Brain microvascular endothelial cell (primary cell): ENCODE data around the gene JAKMIP3.
A peak's percentile ranks its signal among the peaks of the same experiment; 100 is the strongest.

Experiments used
- DNase-seq: peaks from one replicate; pipeline ENCODE4 v3.0.0-alpha.2; 2020
- H3K27ac ChIP-seq: fragments of 250-450 bp; sonication (Bioruptor Pico); 2 replicates; pipeline ENCODE4 v1.5.1; 2020; ENCODE audit warnings: mild to moderate bottlenecking, moderate library complexity
- H3K27me3 ChIP-seq: fragments of 250-450 bp; sonication (Bioruptor Pico); replicated peaks from 2 replicates; pipeline ENCODE4 v1.5.1; 2020; ENCODE audit warnings: mild to moderate bottlenecking
- H3K36me3 ChIP-seq: fragments of 250-450 bp; sonication (Bioruptor Pico); replicated peaks from 2 replicates; pipeline ENCODE4 v1.5.1; 2020; ENCODE audit warnings: mild to moderate bottlenecking
- H3K4me3 ChIP-seq: 2 replicates; pipeline ENCODE4 v1.5.1; 2011; ENCODE audit warnings: low read depth, mild to moderate bottlenecking, control low read depth, low read length, moderate library complexity
- in situ Hi-C: cut with HindIII; loops from 2 replicates; pipeline ENCODE4 v1.10.0; 2017; ENCODE audit warnings: low sequenced_read_pairs, low pct_ligation_motif_present
- TF ChIP-seq, protein P1 (sequence below): IDR thresholded peaks from 2 replicates; pipeline ENCODE4 v1.5.1; 2011; ENCODE audit warnings: low read depth, mild to moderate bottlenecking, moderate library complexity, low read length, control low read depth, inconsistent platforms; ENCODE audit errors: missing control alignments

JAKMIP3 gene

DNA sequence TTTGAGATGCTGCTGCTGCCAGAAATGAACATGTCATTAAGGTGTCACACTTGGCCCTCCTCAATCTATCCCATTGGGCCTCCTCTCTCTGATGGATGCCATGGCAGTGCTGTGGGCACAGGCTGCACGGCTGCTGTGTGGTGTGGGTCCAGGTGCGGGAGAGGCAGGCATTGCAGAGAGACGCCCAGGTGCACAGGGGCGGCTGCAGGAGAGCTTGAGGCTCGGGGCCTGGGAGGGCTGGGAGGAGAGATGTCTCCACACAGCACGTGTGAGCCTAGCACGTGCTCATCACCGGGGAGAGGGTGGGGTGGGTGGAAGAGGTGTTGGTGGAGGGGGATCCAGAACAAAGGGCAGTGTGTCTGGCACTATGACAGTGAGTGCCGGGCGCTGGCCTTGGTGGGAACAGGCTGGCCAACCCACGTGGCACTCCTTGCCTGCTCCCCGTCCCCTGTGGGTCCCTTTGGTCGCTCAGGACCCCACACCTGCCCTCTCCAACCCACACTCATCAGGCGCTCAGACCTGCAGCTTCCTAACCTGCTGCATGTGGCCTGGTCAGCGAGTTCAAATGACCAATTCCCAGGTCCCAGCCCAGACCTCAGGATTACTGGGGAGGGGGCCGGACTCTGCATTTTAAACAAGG lies 44.1 kb upstream of the JAKMIP3 start:
- in situ Hi-C loops: no loop called here
- Histone ChIP-seq H3K27me3 (peaks cover 3% of the 10 kb centered on the region), H3K36me3 (no peaks in the 10 kb centered on the region), H3K27ac (no peak overlapping the region), H3K4me3 (no peak overlapping the region)
- no peak for DNase-seq
- TF ChIP-seq, protein P1, sequence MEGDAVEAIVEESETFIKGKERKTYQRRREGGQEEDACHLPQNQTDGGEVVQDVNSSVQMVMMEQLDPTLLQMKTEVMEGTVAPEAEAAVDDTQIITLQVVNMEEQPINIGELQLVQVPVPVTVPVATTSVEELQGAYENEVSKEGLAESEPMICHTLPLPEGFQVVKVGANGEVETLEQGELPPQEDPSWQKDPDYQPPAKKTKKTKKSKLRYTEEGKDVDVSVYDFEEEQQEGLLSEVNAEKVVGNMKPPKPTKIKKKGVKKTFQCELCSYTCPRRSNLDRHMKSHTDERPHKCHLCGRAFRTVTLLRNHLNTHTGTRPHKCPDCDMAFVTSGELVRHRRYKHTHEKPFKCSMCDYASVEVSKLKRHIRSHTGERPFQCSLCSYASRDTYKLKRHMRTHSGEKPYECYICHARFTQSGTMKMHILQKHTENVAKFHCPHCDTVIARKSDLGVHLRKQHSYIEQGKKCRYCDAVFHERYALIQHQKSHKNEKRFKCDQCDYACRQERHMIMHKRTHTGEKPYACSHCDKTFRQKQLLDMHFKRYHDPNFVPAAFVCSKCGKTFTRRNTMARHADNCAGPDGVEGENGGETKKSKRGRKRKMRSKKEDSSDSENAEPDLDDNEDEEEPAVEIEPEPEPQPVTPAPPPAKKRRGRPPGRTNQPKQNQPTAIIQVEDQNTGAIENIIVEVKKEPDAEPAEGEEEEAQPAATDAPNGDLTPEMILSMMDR: no peak

GRCh38 chr10:132022241-132022640 lies 43.5 kb upstream of the JAKMIP3 start:
- H3K4me3 ChIP-seq: no peak overlapping the region
- DNase-seq: no peak
- TF ChIP-seq, protein P1: no peak
- in situ Hi-C loops: no loop called here
- no peaks in the 10 kb centered on the region for H3K36me3 ChIP-seq
- H3K27me3 ChIP-seq: peaks cover 3% of the 10 kb centered on the region
- no peak overlapping the region for H3K27ac ChIP-seq

- TF ChIP-seq, protein P1: peak; percentile 96
- Histone ChIP-seq H3K36me3 (no peaks in the 10 kb centered on the region), H3K27ac (no peak overlapping the region), H3K27me3 (peaks cover 3% of the 10 kb centered on the region), H3K4me3 (no peak overlapping the region)
- in situ Hi-C loops: no loop called here
- peak; percentile 56 for DNase-seq
Measured at GRCh38 chr10:132023092-132023811, 42.5 kb upstream of the JAKMIP3 start.

- peak; percentile 54 for DNase-seq
- Histone ChIP-seq H3K36me3 (no peaks in the 10 kb centered on the region), H3K4me3 (no peak overlapping the region), H3K27ac (no peak overlapping the region), H3K27me3 (peaks cover 3% of the 10 kb centered on the region)
- in situ Hi-C loops: no loop called here
- TF ChIP-seq, protein P1: no peak
Measured at GRCh38 chr10:132027423-132027983, 38.2 kb upstream of the JAKMIP3 start.

DNA sequence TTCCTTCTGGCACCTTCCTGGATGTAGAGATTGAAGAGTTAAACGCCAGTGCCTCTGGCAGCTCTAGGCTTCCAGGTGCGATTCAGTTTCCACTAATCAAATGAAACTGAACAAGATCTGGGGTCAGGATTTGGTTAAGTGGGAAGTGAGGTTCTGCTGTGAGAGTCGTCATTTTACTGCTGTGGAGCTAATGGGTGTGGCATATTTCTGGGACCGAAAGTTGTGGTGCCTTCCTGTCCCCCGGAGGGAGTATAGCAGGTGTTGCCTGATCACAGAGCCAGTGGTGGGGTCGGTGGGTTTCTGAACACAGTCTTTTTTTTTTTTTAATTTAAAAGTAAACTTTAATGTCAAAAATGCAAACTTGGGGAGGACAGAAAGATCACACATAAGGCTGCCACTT lies 37.0 kb upstream of the JAKMIP3 start:
- no peak for DNase-seq
- H3K27me3 ChIP-seq: no peaks in the 10 kb centered on the region
- no peak overlapping the region for H3K4me3 ChIP-seq
- H3K27ac ChIP-seq: no peak overlapping the region
- TF ChIP-seq, protein P1: no peak
- no peaks in the 10 kb centered on the region for H3K36me3 ChIP-seq
- in situ Hi-C loops: no loop called here
